Limb (tissue), 2 donors: ENCODE measurements around the gene TRAM2.

ENCODE experiments used
- DNase-seq, 2 donors: peaks; one replicate each; pipeline ENCODE4 v3.0.0-alpha.2; 2016; ENCODE audit errors: extremely low spot score in 2 of 2

Gene TRAM2

DNA sequence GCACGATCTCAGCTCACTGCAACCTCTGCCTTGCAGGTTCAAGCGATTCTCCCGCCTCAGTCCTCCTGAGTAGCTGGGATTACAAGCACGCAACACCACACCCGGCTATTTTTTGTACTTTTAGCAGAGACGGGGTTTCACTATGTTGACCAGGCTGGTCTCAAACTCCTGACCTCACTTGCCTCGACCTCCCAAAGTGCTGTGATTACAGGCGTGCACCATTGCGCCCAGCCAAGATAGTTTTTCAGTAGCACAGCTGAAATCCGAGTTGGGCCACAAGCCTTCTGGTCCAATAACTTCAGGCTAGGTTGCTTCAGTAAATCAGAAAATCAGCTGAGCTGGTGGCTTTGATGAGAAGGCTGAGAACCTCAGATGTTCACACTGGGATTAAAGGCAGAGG is 65.7 kb downstream of the TRAM2 start:
- no peak for DNase-seq

DNA sequence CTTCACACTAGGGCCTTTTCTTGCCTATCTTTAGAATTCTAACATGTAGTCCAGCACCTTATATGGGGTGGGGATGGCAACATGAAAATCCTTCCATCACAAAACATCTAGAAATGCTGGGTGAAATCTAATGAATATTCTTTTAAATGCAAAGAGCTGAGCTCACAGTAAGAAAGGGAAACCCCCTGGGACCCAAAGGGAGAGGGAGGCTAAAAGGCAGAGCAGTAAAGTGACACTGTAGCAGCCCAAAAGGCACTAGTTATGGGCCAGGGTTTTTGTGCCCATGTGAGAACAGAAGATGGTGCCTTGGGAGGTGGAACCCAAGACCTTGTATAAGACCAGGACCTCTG is 66.7 kb downstream of the TRAM2 start:
- DNase-seq = no peak

DNA sequence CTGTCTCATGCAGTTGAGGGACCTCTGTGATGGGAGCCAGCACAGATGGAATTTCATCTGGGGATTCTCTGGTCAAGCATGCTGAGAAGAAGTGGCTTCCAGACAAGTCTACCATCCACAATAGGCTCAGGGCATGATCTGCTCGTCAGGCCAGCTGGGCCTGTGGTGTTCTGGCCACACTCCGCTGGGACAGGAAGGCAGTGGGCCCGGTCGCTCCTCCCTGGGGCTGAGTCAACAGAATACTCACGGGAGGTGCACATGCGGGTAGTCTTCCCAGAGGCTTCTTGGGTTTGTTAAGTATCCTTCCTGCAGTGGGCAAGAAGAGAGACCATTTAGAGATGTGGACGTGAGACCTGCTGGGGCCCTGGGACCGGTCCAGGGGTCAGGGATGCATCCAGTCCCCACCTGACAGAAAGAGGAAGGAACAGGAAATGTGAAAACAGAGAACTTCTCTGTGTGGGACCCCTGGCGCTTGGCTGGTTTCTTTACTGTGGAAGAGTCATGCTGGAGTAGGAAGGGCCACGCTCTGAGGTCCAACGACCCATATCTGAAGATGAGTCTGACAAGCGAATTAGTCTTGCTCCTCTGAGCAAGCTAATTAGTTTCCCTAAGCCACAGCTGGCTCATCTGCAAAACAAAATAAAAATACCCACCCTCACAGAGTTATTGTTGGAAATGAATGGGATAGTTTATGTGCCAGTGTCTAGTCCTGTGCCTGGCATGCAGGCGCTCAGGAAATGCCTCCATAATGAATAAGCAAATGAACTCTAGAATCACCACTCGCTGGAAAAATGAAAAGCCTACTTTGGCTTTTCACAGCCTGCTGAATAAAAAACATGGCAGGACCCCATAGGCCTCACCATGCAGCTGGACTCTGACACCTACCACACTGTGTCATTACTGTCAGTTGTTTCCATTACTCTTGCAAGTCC is 67.3 kb downstream of the TRAM2 start:
- DNase-seq = no peak

DNA sequence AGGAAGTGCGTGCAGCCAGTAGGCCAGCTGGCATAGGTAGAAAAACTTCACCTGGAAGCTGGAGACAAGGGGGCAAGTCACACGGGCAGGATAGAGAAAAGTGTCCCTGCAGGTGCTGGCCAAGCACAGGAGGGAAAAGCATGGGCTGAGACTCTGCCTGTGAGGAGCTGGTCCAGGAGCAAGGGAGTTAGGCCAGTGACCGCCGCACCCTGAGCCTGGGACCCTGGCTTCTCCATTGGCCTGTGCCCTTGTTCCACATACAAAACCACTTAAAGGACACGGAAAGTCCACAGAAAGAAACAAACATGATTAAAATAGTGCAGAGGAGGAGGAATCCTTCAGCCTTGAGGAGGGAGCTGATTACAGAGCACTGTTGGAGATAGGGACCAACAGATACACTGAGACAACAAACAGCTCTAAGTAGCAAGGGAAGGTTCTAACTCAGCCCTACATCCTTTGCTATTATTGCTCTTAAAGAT is 68.6 kb downstream of the TRAM2 start:
- DNase-seq = no peak

DNA sequence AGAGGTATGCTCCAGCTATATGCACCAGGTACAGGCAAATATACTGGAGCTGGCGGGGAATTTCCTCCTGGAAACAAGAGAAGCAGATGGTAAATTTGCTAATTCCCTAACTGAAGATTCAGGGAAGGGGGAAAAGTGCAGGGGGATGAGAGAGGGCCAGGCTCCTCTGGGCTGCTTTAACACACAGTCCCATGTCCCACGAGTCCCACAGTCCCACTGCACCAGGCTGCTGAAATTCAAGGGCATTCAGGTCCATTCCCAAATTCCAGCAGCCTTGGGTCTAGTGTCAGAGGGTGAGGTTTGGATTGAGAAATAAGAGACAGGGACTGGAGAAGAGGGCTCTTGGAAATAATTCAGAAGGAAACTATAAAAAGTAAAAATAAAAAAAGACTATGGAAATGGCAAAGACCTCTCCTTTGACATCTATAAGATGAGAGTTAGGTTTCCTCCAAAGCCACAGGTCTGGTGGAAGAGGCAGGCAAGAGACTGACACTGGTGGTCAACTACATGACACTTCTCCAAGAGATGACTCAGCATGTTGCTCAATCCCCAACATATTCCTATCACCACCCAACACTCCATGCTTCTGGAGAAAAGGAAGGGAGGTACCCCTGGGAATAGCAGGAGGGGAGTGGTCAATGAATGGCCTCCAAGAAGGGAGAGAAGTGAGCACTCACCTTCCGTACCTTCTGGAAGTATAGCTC is 69.2 kb downstream of the TRAM2 start:
- no peak for DNase-seq

DNA sequence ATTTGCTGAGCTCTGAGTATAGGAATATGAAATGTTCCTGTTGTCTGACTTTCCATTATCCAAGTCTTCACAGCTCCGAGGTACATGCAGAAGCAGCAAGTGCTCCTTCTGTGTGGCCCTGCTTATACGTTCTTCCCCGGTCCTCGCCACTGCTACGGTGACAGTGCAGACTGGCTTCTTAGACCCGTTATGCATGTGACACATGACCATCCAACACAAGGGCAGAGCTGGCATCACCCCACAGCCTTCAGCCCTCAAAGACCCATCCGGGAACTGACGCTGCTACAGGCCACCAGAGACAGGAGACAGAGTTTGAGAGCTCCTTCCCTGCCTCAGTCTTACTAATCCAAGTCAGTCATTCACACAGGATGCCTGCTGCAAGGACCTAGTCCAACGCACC is 70.4 kb downstream of the TRAM2 start:
- DNase-seq = no peak

DNA sequence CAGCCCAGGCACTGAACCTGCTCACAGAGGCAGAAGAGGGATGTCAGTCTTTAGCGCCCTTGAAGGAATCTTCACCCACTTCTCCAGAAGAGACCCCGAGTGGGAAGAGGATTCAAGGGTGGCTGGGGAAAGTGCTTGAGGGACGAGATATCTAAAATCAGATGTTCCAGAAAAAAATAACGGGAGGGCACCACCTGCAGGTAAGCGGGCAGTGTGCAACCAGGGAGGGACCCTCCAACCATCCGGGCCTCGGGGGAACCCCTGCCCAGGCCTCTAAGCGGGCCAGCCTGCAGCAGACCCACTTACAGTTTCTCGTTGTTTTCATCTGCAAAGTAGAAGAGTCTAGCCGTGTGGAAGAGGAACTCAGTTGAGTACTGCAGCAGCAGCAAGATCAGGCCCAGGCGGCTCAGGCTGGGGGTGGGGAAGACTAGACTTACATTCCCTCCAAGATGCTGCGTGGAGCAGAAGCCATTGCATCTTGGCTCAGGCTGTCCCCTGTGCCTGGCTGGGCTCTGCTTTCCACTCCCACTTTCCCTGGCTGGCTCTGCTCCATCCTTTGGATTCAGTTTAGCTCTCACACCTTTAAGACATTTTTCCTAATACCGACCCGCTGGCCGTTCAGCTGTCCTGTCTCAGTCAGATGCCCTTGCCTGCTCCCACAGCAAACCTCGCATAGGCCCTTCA is 71.0 kb downstream of the TRAM2 start:
- DNase-seq = no peak

DNA sequence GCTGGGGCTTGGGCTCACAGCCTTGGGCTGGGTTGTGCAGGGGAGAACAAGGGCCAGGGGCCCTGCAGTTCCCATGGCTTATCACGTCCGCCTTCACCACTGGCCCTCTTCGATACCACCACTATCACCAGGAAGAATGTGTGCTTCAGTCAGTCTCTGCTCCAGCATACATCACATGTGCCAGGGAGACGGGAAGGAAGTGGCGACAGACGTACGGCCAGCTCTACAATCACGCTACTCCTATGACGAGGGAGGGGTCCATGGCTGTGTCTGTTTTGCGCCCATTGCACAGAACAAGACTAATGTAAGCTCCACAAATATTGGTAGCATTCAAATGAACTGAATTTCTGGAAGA is 72.1 kb downstream of the TRAM2 start:
- no peak for DNase-seq

DNA sequence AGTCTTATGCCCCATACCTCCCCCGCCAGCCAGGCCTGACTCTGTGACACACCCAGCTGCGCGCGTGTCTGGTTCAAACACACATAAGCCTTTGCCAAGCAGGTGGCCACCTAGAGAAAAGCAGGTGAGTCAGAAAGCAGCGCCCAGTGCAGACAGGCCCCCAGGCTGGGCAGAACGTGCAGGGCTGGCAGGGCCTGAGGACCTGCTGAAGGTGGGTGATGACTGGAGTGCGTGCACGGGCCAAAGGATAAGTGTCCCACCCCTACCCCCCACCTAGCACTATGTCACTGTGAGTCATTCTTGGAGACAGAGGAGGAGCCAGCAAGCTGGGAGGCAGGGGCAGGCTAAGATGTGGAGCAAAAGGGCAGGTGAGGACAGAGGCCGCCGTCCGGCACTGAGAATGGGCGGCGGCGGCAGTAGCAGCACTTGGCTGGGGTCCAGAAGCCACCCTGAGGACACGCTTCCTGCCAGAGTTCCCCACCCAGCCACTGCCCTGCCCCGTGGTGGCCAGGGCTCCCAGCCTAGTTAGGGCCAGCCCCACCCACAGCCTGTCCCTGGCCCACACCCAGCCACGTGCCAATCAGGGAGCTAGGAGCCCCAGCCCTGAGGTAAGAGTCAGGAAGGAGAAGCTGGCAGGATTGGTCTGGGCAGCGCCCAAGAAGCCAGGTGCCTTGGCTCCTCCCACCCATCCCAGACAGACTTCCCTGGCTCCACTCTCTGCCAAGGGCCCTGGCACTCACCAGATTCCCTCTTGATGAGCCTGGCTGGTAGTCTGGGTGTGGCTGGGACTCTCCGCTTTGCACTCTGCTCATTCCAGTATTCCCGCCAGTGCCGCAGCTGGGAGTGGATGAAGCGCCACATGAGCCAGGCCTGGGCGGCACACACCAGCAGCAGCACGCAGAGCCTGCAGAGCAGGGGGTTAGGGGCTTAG is 72.7 kb downstream of the TRAM2 start:
- DNase-seq = peak in 1 of 2 donors; percentile 56

DNA sequence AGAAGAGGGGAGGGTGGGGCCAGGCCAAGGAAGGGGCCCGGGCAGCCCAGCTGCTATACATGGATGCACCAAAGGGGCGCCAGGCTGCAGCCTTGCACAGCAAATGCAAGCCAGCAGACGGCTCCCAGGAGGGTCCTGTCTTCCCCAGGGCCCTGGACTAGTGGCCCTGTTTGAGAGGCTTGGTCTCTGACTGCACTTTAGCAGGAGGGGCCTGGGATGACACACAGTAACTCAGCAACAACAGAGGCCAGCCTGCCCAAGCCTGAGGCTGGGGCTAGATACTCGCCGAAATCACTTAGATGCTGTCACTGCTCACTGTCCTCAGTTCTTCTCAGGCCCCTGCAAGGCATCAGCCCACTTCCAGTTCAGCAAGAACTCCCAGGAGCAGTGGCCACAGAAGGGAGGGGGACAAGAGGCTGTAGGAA is 73.5 kb downstream of the TRAM2 start:
- peak in 1 of 2 donors; percentile 46 for DNase-seq

DNA sequence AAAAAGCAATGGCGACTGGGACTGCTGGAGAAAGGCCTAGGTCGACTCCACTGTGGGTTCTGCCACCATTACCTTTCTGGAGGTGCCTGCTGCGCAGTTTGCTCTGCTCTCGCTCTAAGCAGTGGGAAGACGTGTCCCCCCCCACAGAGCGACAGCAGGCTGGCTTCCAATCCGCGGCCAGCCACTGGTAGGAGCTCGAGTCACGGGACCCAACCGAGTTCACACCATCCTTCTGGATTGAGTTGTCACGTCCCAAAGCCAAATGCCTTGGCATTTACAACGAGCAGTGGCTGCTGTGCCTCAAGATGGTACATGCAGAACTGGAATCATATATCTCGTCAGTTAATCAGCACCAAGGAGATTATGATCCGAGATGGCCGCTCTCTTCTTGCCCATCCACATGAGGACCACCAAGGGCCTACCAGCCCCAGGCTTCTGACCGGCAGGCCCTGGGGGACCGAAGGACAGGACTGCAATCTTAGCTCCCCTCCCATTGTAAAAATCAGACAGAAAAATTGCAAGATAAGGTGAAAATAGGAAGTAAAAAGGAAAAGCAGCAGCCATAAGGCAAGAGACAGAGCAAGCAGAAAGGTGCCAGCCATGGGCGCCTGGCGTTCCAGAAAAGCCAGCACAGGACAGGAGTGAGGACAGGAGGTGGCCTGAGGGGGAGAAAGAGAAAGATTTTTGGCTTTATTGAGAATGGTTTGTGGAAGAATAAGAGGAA is 74.4 kb downstream of the TRAM2 start:
- no peak for DNase-seq

DNA sequence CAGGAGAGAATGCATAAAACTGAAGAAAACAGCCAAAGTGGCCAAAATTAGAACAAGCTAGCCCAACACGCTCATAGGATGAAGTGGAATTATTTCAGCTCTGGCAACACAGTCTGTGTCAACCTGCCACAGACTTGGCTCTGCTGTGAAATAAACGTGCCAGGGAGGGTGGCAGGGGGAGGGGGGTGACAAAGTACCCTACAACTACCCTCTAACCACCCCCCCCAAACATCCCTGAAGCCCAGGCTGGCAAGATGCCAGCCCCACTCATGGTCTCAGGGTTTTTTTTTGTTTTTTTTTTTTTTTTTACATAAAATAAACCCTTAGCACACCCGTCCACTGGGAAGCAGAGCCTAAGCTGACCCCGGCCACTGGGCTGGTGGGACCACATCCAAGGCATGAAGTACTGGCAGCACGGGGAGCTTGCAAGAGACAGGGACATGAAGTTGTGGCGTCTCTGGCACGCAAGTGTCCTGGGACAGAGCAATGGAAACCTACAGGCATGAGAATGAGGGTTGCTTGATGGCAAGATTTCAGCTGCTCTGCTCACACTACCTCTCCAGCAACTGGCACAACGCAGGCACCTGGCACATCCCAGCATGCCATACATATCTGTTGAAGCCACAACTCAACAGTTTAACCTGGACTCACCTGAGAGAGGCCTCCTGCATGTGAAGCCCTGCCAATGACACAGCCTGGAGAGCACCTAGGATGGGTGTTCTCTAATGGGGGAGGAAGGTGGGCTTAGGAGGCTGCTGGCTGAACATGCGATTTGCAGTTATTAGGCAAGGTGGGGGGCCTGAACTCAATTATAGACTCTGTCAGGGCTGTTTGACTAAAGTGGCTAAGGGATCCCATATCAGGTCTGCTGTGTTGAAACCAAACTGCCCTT is 76.4 kb downstream of the TRAM2 start:
- no peak for DNase-seq

DNA sequence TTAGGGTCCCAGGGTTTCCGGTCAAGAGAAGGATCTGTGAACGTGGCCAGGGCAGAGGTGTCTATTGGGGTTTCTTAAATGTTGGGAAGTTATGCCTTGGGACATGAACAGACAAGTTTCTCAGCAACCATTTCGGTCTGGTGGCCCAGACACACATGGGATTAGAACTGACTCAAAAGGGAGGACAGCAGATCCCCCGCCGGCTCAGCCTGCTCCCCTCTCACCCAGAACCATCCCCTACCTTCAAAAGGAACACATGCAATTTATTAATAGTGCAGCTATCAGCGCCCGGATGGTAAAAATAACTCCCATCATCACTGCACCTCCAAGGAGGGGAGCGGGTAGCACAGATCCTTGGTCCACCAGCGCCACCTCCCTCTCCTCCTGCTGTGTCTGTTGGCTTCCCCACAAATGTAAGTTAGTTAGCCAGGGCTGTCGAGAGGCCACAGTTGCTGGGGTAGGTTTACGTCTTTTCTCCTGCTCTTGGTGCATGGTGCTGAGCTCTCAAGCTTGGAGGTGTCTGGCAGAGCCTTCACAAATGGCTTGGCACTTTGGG is 77.1 kb downstream of the TRAM2 start:
- no peak for DNase-seq

DNA sequence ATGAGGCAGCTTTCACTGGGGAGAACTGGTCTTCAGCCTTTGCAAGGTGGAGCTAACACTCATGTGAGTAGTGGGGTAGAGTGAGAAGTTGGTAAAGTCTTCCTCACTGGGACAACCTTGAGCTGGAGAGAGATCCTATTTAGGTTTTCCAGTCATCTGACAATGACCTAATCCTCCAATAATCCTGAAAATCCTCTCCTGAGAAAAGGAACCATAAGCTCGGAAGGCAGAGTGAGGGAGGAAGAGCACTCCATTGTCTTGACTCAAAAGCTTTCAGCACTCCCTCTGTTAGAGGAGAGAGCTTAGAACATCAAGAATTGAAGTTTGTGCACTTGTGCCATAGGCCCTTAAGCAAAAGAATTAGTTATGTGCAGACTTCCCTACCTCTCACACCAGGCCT is 77.8 kb downstream of the TRAM2 start:
- no peak for DNase-seq

DNA sequence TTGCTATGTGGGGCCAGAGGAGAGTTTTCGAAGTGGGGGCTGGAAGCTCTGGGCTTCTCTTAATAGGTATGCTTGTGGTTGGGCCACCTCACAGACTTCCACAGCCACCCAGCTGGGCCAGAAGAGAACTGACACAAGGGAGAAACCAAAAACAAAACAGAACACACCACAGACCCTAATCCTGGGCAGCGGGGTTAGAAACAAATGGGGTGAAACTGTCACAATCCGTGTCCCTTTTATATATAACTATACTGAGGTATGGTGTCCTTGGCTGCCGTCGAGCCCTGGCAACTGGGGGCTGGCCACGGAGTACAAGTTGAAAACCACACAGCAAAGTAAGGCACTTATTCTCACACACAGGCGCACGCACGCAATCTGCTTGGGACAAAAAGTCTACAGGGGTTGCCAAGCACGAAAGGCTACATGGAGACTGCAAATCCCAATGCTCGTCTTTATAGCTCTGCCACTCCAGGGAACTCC is 78.3 kb downstream of the TRAM2 start:
- DNase-seq = no peak

DNA sequence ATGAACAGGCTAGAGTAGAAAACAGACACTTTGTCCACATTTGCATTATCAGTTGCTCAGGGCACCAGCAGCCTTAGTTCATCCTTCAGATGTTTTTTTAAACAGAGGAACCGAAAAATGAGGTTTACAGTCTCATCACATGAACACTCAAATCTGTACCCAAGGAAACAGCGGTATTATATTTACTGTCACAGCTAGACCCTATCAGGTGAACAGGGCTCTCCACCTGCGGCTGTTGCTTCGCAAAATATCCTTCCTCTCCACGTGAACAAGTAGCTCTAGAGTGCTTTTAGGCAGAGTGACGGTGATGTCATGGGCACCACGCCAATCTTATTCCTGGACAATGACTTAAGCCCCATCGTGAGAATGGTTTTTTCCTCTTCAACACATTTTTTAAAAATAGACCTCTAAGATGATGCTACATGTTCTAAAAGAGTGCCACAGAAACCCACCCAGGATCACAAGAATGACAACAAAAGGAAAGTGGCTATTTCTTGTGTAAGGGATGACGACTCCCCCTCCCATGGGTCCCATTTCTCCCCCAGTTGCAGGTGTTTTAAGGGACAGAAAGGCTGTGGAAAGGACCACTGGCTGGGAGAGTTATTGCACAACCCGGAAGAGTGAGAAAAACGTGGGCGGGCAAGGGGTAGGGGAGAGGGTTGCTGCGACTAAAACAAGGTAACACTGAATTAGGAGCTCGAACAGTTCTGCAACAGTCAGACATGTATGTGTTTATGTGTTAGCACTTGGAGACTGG is 79.0 kb downstream of the TRAM2 start:
- DNase-seq = no peak

DNA sequence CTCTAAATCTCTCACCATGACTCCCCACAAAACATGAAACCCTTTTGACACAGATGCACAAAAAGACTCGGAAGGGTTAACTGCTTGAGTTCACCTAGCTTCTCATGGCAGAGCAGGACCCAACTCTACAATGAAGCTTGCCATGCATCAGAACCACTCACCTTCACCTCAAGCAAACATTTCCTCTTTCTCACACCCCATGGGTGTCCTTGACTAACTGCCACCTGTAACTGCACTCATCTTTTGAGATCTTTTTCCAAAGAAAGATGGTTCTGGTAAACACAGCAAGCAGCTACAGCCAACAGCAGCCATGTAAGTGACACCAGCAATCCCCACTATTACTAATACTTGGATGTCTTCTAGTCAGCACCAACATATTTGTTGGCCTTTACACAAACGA is 80.2 kb downstream of the TRAM2 start:
- DNase-seq = no peak

DNA sequence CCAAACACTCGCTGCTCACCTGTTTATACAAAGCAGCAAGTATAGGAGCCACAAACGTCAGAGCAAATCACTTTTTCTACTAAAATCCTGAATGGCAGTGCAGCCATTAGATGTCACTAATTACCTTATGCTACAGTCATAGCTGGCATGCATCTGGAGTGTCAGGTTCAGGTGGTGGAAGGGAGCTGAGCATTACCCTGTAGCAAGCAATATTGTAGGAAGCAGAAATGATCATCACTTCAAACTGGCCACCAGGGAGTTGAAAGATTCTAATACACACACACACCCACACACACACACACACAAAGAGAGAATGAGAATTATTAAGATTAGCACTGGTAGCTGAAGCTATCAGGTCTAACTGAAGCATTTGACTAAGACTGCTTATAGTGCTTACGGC is 80.9 kb downstream of the TRAM2 start:
- DNase-seq = no peak
